A549 (cell line): ENCODE data around the gene ZFP92. TPM values are rescaled to one million over a fixed set of nuclear protein-coding genes. Genes with fewer than 3 reads are reported as not detected.

Source experiments
- ATAC-seq, 2 experiments: fragments of 200-7000 bp in 1 of 2; fragments of >200 bp in 1 of 2; cut with Nextera tagmentation in 1 of 2; cut with Tn5 transposase in 1 of 2; 3 replicates each; pipeline versions ENCODE4 v1.8.0 to v1.9.1; 2018 to 2020; ENCODE audit warnings: mild to moderate bottlenecking in 1 of 2, moderate library complexity in 1 of 2
- CTCF ChIA-PET: fragments of 300-600 bp; sonication (Branson Sonifier 250); formaldehyde crosslinking; extraction: SDS; loops from one replicate; lab custom pipeline; 2021; ENCODE audit warnings: antibody characterized with exemption, inconsistent platforms; lab: Yijun Ruan, JAX
- POLR2A ChIA-PET: fragments of 350-600 bp; formaldehyde crosslinking; extraction: SDS; loops from one replicate; lab custom pipeline; 2021; ENCODE audit warnings: antibody characterized with exemption, inconsistent platforms; lab: Yijun Ruan, JAX
- DNase-seq, 2 experiments: peaks; one replicate each; pipeline versions ENCODE4 v3.0.0 to v3.0.0-alpha.2; 2011 to 2016; ENCODE audit warnings: low read depth in 1 of 2, low spot score in 1 of 2
- FAIRE-seq: peaks from 2 replicates; lab custom pipeline; 2011; peaks lifted over from hg19 to GRCh38; lab: Jason Lieb, UNC
- H3K27ac ChIP-seq, 2 experiments: fragments of >200 bp; sonication (Bioruptor Twin); formaldehyde crosslinking; 3 replicates each; pipeline ENCODE4 v1.5.1; 2016 to 2017
- H3K4me1 ChIP-seq: fragments of >200 bp; sonication (Bioruptor Twin); formaldehyde crosslinking; 3 replicates; pipeline ENCODE4 v1.6.1; 2016
- H3K4me2 ChIP-seq: fragments of >200 bp; sonication (Bioruptor Twin); formaldehyde crosslinking; 3 replicates; pipeline ENCODE4 v1.6.1; 2016
- H3K4me3 ChIP-seq: fragments of >200 bp; sonication (Bioruptor Twin); formaldehyde crosslinking; 3 replicates; pipeline ENCODE4 v1.5.1; 2016
- H3K9me3 ChIP-seq: fragments of >200 bp; sonication (Bioruptor Twin); formaldehyde crosslinking; 3 replicates; pipeline ENCODE4 v1.6.1; 2016
- BCL3 ChIP-seq: fragments of >200 bp; sonication (Bioruptor Twin); formaldehyde crosslinking; IDR thresholded peaks from 3 replicates; pipeline ENCODE4 v1.6.1; 2016
- BHLHE40 ChIP-seq: IDR thresholded peaks from 2 replicates; pipeline ENCODE4 v1.6.1; 2012; ENCODE audit warnings: low read depth, low read length, inconsistent platforms
- CBX2 ChIP-seq: fragments of 200-600 bp; sonication (generic); IDR thresholded peaks from 2 replicates; pipeline ENCODE4 v1.6.1; 2016; ENCODE audit warnings: low read depth, mild to moderate bottlenecking, borderline replicate concordance
- CBX8 ChIP-seq: fragments of 200-600 bp; sonication (generic); IDR thresholded peaks from 2 replicates; pipeline ENCODE4 v1.6.1; 2016
- EHF ChIP-seq: fragments of 250-450 bp; sonication (Bioruptor Pico); IDR thresholded peaks from 2 replicates; pipeline ENCODE4 v1.5.0; 2020; ENCODE audit warnings: mild to moderate bottlenecking
- EHMT2 ChIP-seq: fragments of 200-600 bp; sonication (generic); IDR thresholded peaks from 2 replicates; pipeline ENCODE4 v1.6.1; 2016; ENCODE audit warnings: antibody characterized with exemption, low read depth, mild to moderate bottlenecking, moderate library complexity
- ELK1 ChIP-seq: fragments of 150-350 bp; IDR thresholded peaks from 2 replicates; pipeline ENCODE4 v1.6.1; 2014; ENCODE audit warnings: low read depth, mild to moderate bottlenecking, low read length
- FOSB ChIP-seq: fragments of 250-450 bp; sonication (Bioruptor Pico); IDR thresholded peaks from 2 replicates; pipeline ENCODE4 v1.5.0; 2020; ENCODE audit warnings: mild to moderate bottlenecking, moderate library complexity
- FOXS1 ChIP-seq: fragments of 250-450 bp; sonication (Bioruptor Pico); IDR thresholded peaks from 2 replicates; pipeline ENCODE4 v1.5.0; 2020; ENCODE audit warnings: mild to moderate bottlenecking, moderate library complexity
- HOXB5 ChIP-seq: fragments of 250-450 bp; sonication (Bioruptor Pico); IDR thresholded peaks from 2 replicates; pipeline ENCODE4 v1.5.0; 2020; ENCODE audit warnings: mild to moderate bottlenecking, moderate library complexity
- JUNB ChIP-seq: fragments of >200 bp; sonication (Bioruptor Twin); formaldehyde crosslinking; IDR thresholded peaks from 2 replicates; pipeline ENCODE4 v1.6.1; 2016
- MAZ ChIP-seq: fragments of 150-350 bp; IDR thresholded peaks from 2 replicates; pipeline ENCODE4 v1.6.1; 2014; ENCODE audit warnings: antibody characterized with exemption, low read depth, low read length, borderline replicate concordance
- MYC ChIP-seq: IDR thresholded peaks from 2 replicates; pipeline ENCODE4 v1.6.1; 2012; ENCODE audit warnings: mild to moderate bottlenecking, inconsistent platforms, low read length, improper control_type of control experiment, borderline replicate concordance
- NFE2L2 ChIP-seq: fragments of 150-350 bp; conservative IDR thresholded peaks from 2 replicates; pipeline ENCODE4 v1.6.1; 2014; ENCODE audit warnings: low read length
- NR3C1 ChIP-seq: fragments of >200 bp; sonication (Bioruptor Twin); formaldehyde crosslinking; IDR thresholded peaks from 3 replicates; pipeline ENCODE4 v1.6.1; 2017
- POLR2A ChIP-seq: IDR thresholded peaks from 2 replicates; pipeline ENCODE4 v1.6.1; 2012; ENCODE audit warnings: mild to moderate bottlenecking, low read length
- RCOR1 ChIP-seq: fragments of 150-350 bp; IDR thresholded peaks from 2 replicates; pipeline ENCODE4 v1.6.1; 2014; ENCODE audit warnings: antibody characterized with exemption, low read length, low read depth
- RFX5 ChIP-seq: fragments of 450-650 bp; IDR thresholded peaks from 2 replicates; pipeline ENCODE4 v1.7.1; 2014; ENCODE audit warnings: antibody characterized with exemption, mild to moderate bottlenecking, moderate library complexity
- SMC3 ChIP-seq: fragments of >200 bp; sonication (Bioruptor Twin); formaldehyde crosslinking; IDR thresholded peaks from 3 replicates; pipeline ENCODE4 v1.6.1; 2018; ENCODE audit warnings: inconsistent platforms
- USF2 ChIP-seq: fragments of 450-650 bp; IDR thresholded peaks from 2 replicates; pipeline ENCODE4 v1.6.1; 2014; ENCODE audit warnings: antibody characterized with exemption
- ZSCAN20 ChIP-seq: fragments of 250-450 bp; sonication (Bioruptor Pico); IDR thresholded peaks from 2 replicates; pipeline ENCODE4 v1.8.0; 2022; ENCODE audit warnings: mild to moderate bottlenecking, moderate library complexity
- WGBS: methylation state at CpG from one replicate; pipeline ENCODE4 v1.1.6; 2017; ENCODE audit errors: missing lambda C conversion rate; 5-methylcytosine and 5-hydroxymethylcytosine counted together
- polyA plus RNA-seq, 4 experiments: library from polyadenylated mRNA; depleted of rRNA in 3 of 4; stranded (reverse); fragments of >200 nt; fragmentation: RNase III in 1 of 4; extraction: RNeasy Plus Mini Kit Qiagen cat#74134 plus additional on column Dnase treatment in 1 of 4; gene quantifications; 2 replicates in 3 of 4; 3 replicates in 1 of 4; pipeline ENCODE4 v1.2.3, GENCODE V29; 2011 to 2017

The ZFP92 gene
- polyA plus RNA-seq, 2 of the 4 experiments (the other 2 are of a cell fraction) = 0.47 to 0.70 TPM

DNA sequence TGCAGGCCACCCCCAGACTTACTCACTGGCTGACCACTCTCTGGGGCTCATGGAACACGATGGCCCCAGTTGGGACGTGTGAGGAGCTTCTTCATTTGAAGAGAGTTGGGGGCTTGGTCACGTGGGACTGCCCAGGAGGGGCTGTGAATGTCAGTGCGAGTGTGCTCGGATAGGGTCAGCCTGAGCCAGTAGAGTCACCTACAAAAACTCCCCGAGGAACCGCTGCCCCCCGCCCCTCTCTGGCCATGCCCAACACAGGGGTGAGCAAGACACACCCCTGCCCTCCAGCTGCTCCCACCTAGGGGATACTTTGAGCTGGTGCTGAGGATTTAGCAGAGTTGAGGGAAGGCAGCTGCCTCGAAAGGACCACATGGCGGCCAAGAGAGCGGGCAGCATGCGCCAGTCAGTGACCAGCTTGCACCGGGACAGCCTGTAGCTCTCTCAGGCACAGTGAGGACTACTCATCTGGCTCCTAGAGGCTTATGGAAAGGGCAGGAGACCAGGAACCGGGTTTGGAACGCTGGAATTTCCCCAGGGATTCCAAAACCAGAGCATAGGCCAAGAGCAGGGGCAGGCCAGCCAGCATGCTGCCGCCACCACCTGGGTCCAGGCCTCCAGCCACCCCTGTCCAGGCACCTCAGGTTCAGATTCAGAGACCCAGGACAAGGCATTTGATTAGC, 18.5 kb upstream of the ZFP92 start:
- no peak for TF ChIP-seq FOXS1
- TF ChIP-seq RFX5 = no peak
- no peak for TF ChIP-seq BCL3
- no peak for TF ChIP-seq RCOR1
- no peak for TF ChIP-seq FOSB (CRISPR knock-in tag)
- no peak for TF ChIP-seq NFE2L2
- no peak for TF ChIP-seq ZSCAN20 (CRISPR knock-in tag)
- TF ChIP-seq BHLHE40 = no peak
- TF ChIP-seq HOXB5 = no peak
- no peak for TF ChIP-seq MAZ
- TF ChIP-seq NR3C1 = no peak
- no peak for TF ChIP-seq SMC3
- TF ChIP-seq EHF (CRISPR knock-in tag) = no peak
- TF ChIP-seq USF2 = no peak
- H3K4me2 ChIP-seq = no peak overlapping the region
- no peak for FAIRE-seq
- no peak overlapping the region for H3K27ac ChIP-seq
- no peaks in the 10 kb centered on the region for H3K9me3 ChIP-seq
- ChIA-PET POLR2A (no interaction called here), CTCF (no interaction called here)
- DNase-seq = no peak
- no peaks in the 10 kb centered on the region for H3K4me1 ChIP-seq
- no peak overlapping the region for H3K4me3 ChIP-seq
- 59% methylated on average over 7 of the region's 16 CpGs for WGBS
- no peak for ATAC-seq

- no peak overlapping the region for H3K4me2 ChIP-seq
- POLR2A ChIA-PET = no interaction called here
- no peak for DNase-seq
- CTCF ChIA-PET = interaction anchor here (0.7 kb wide), 1 partner anchor 67 kb away, joined by 3 read pairs; no protein-coding TSS in a partner anchor
- H3K4me3 ChIP-seq = no peak overlapping the region
- no peaks in the 10 kb centered on the region for H3K4me1 ChIP-seq
- WGBS = 52% methylated on average over 13 of the region's 13 CpGs
- no peak overlapping the region for H3K27ac ChIP-seq
- no peaks in the 10 kb centered on the region for H3K9me3 ChIP-seq
- no peak for ATAC-seq
- no peak for FAIRE-seq
- TF ChIP-seq MYC (no peak), POLR2A (no peak), EHMT2 (no peak)
Observed at GRCh38 chrX:153394612-153395011, 16.7 kb upstream of the ZFP92 start.

- WGBS = 74% methylated on average over 18 of the region's 26 CpGs
- Histone ChIP-seq H3K4me3 (no peak overlapping the region), H3K4me2 (no peak overlapping the region), H3K4me1 (no peaks in the 10 kb centered on the region), H3K9me3 (no peaks in the 10 kb centered on the region), H3K27ac (no peak overlapping the region)
- TF ChIP-seq CBX2 (no peak), ELK1 (no peak), JUNB (no peak), CBX8 (no peak)
- ChIA-PET CTCF (no interaction called here), POLR2A (no interaction called here)
- no peak for ATAC-seq
- no peak for FAIRE-seq
- no peak for DNase-seq
Observed at GRCh38 chrX:153395613-153396319, 15.5 kb upstream of the ZFP92 start.
